Urinary bladder (tissue), 4 donors: Measurements from ENCODE around the gene MRPL21. TPM values are rescaled to one million over a fixed set of nuclear protein-coding genes. Genes with fewer than 3 reads are reported as not detected.

Source experiments
- DNase-seq: peaks from one replicate; pipeline ENCODE4 v3.0.0-alpha.2; 2015; ENCODE audit errors: extremely low spot score
- H3K27ac ChIP-seq: one replicate; pipeline ENCODE4 v1.5.1; 2013; ENCODE audit warnings: low read depth, mild to moderate bottlenecking, moderate library complexity
- H3K36me3 ChIP-seq: one replicate; pipeline ENCODE4 v1.6.1; 2013; ENCODE audit warnings: mild to moderate bottlenecking, moderate library complexity; ENCODE audit not compliant: insufficient read depth
- H3K4me1 ChIP-seq: one replicate; pipeline ENCODE4 v1.6.1; 2013; ENCODE audit warnings: mild to moderate bottlenecking, moderate library complexity; ENCODE audit not compliant: insufficient read depth
- H3K4me3 ChIP-seq: one replicate; pipeline ENCODE4 v1.5.1; 2013; ENCODE audit warnings: low read depth, low read length
- WGBS: extraction: QIAGEN DNeasy Blood & Tissue Kit; methylation state at CpG from one replicate; pipeline ENCODE4 v1.1.7; 2013; 5-methylcytosine and 5-hydroxymethylcytosine counted together
- polyA plus RNA-seq: library from polyadenylated mRNA; stranded (reverse); fragments of 200-250 nt; gene quantifications from one replicate; pipeline ENCODE4 v1.2.3, GENCODE V29; 2013
- total RNA-seq: library from RNA; depleted of rRNA; stranded (reverse); fragments of >200 nt; gene quantifications from one replicate; pipeline ENCODE4 v1.2.3, GENCODE V29; 2014
- donor health status: healthy with polysubstance abuse.
- donor health status: healthy.

MRPL21 gene
- 46.1 TPM for total RNA-seq
- polyA plus RNA-seq = 80.8 TPM

- peak within 1 kb of the TSS; percentile 63 for H3K4me3 ChIP-seq
- H3K27ac ChIP-seq = peak within 1 kb of the TSS; percentile 44
- WGBS = under 1% methylated on average over 78 of the region's 78 CpGs
- no peaks in the 10 kb centered on the region for H3K36me3 ChIP-seq
- no peak for DNase-seq
- peaks cover 3% of the 10 kb centered on the region for H3K4me1 ChIP-seq
Measured at GRCh38 chr11:68903288-68904247, at the start of gene MRPL21, which contains the start of gene IGHMBP2. TSS of gene MRPL21 (minus strand) at chr11:68903832. CDS start at chr11:68903810, 22 bp downstream. TSS of gene IGHMBP2 (plus strand) at chr11:68903891. CDS start at chr11:68903953, 62 bp downstream.

GRCh38 chr11:68950762-68951161 lies 47.1 kb upstream of the MRPL21 start:
- no peak overlapping the region for H3K27ac ChIP-seq
- DNase-seq = no peak
- 83% methylated on average over 9 of the region's 9 CpGs for WGBS

GRCh38 chr11:68950270-68950669 lies 46.6 kb upstream of the MRPL21 start:
- Histone ChIP-seq H3K36me3 (no peaks in the 10 kb centered on the region), H3K4me1 (no peaks in the 10 kb centered on the region), H3K4me3 (no peak overlapping the region), H3K27ac (no peak overlapping the region)
- 67% methylated on average over 5 of the region's 5 CpGs for WGBS
- DNase-seq = no peak

More at GRCh38 chr11:68950762-68951161, 47.1 kb upstream of the MRPL21 start:
- Histone ChIP-seq H3K4me1 (no peaks in the 10 kb centered on the region), H3K4me3 (no peak overlapping the region), H3K36me3 (no peaks in the 10 kb centered on the region)

- WGBS = 93% methylated on average over 17 of the region's 17 CpGs
- Histone ChIP-seq H3K36me3 (no peaks in the 10 kb centered on the region), H3K27ac (no peak overlapping the region), H3K4me1 (no peaks in the 10 kb centered on the region), H3K4me3 (no peak overlapping the region)
- DNase-seq = no peak
Measured at GRCh38 chr11:68948935-68949334, 45.3 kb upstream of the MRPL21 start.

GRCh38 chr11:68948496-68948895 lies 44.9 kb upstream of the MRPL21 start:
- Histone ChIP-seq H3K4me3 (no peak overlapping the region), H3K4me1 (no peaks in the 10 kb centered on the region), H3K27ac (no peak overlapping the region), H3K36me3 (no peaks in the 10 kb centered on the region)
- 69% methylated on average over 2 of the region's 2 CpGs for WGBS
- no peak for DNase-seq

- no peak for DNase-seq
- no peak overlapping the region for H3K27ac ChIP-seq
- H3K4me3 ChIP-seq = no peak overlapping the region
- no peaks in the 10 kb centered on the region for H3K4me1 ChIP-seq
- no peaks in the 10 kb centered on the region for H3K36me3 ChIP-seq
- WGBS = 83% methylated on average over 11 of the region's 11 CpGs
Measured at GRCh38 chr11:68947151-68947550, 43.5 kb upstream of the MRPL21 start.

- Histone ChIP-seq H3K36me3 (no peaks in the 10 kb centered on the region), H3K27ac (no peak overlapping the region), H3K4me1 (no peaks in the 10 kb centered on the region), H3K4me3 (no peak overlapping the region)
- 32% methylated on average over 18 of the region's 18 CpGs for WGBS
- peak; percentile 48 for DNase-seq
Measured at GRCh38 chr11:68946416-68947090, 42.9 kb upstream of the MRPL21 start.

GRCh38 chr11:68942751-68943271 lies 39.2 kb upstream of the MRPL21 start:
- H3K36me3 ChIP-seq = peaks cover 4% of the 10 kb centered on the region
- H3K4me3 ChIP-seq = no peak overlapping the region
- no peak overlapping the region for H3K27ac ChIP-seq
- DNase-seq = no peak
- 38% methylated on average over 9 of the region's 9 CpGs for WGBS
- H3K4me1 ChIP-seq = no peaks in the 10 kb centered on the region

- WGBS = 56% methylated on average over 11 of the region's 11 CpGs
- Histone ChIP-seq H3K36me3 (peaks cover 4% of the 10 kb centered on the region), H3K27ac (no peak overlapping the region), H3K4me1 (no peaks in the 10 kb centered on the region), H3K4me3 (no peak overlapping the region)
- DNase-seq = no peak
Measured at GRCh38 chr11:68942095-68942620, 38.5 kb upstream of the MRPL21 start.

GRCh38 chr11:68941324-68942094 lies 37.9 kb upstream of the MRPL21 start:
- 80% methylated on average over 18 of the region's 18 CpGs for WGBS
- no peak overlapping the region for H3K4me3 ChIP-seq
- no peak overlapping the region for H3K27ac ChIP-seq
- H3K36me3 ChIP-seq = peaks cover 4% of the 10 kb centered on the region
- H3K4me1 ChIP-seq = no peaks in the 10 kb centered on the region
- DNase-seq = no peak

GRCh38 chr11:68940651-68941323 lies 37.2 kb upstream of the MRPL21 start:
- Histone ChIP-seq H3K36me3 (peaks cover 4% of the 10 kb centered on the region), H3K27ac (no peak overlapping the region), H3K4me3 (no peak overlapping the region), H3K4me1 (no peaks in the 10 kb centered on the region)
- 89% methylated on average over 20 of the region's 20 CpGs for WGBS
- no peak for DNase-seq
